HepG2 (cell line): ENCODE measurements around the gene CERS4. TPM values are rescaled to one million over a fixed set of nuclear protein-coding genes. Genes with fewer than 3 reads are reported as not detected.

ENCODE experiments used
- CENPBD1 ChIP-seq: sonication (generic); formaldehyde crosslinking; IDR thresholded peaks from 2 replicates; pipeline ENCODE4 v1.8.0; 2022; ENCODE audit warnings: missing genetic modification reagents, low read depth, mild to moderate bottlenecking, borderline replicate concordance
- CREB3 ChIP-seq: sonication (generic); formaldehyde crosslinking; IDR thresholded peaks from 2 replicates; pipeline ENCODE4 v1.5.0; 2020; ENCODE audit warnings: missing genetic modification reagents
- HMGXB3 ChIP-seq: sonication (generic); formaldehyde crosslinking; IDR thresholded peaks from 2 replicates; pipeline ENCODE4 v1.4.0; 2020; ENCODE audit warnings: missing genetic modification reagents, borderline replicate concordance
- HNF4G ChIP-seq, 2 experiments: sonication (generic) in 1 of 2; formaldehyde crosslinking in 1 of 2; IDR thresholded peaks; 2 replicates each; pipeline versions ENCODE4 v1.4.0 to v1.6.1; 2011 to 2020; ENCODE audit warnings: borderline replicate concordance in 2 of 2, low read depth in 2 of 2, mild to moderate bottlenecking in 2 of 2, low read length in 1 of 2, missing genetic modification reagents in 1 of 2, moderate library complexity in 1 of 2
- HNRNPUL1 ChIP-seq: fragments of 200-400 bp; formaldehyde crosslinking; IDR thresholded peaks from 2 replicates; pipeline ENCODE4 v1.6.1; 2017; ENCODE audit warnings: low read depth, mild to moderate bottlenecking, low read length, moderate library complexity
- JUND ChIP-seq: sonication (generic); formaldehyde crosslinking; IDR thresholded peaks from 2 replicates; pipeline ENCODE4 v1.8.0; 2022; ENCODE audit warnings: mild to moderate bottlenecking, missing genetic modification reagents
- MEIS2 ChIP-seq: sonication (generic); formaldehyde crosslinking; IDR thresholded peaks from 2 replicates; pipeline ENCODE4 v1.9.0; 2021; ENCODE audit warnings: mild to moderate bottlenecking, missing genetic modification reagents
- NR1H2 ChIP-seq: sonication (generic); formaldehyde crosslinking; IDR thresholded peaks from 2 replicates; pipeline ENCODE4 v1.8.1; 2022; ENCODE audit warnings: low read depth, missing genetic modification reagents, borderline replicate concordance
- PHF20 ChIP-seq: sonication (generic); formaldehyde crosslinking; IDR thresholded peaks from 2 replicates; pipeline ENCODE4 v1.5.0; 2020; ENCODE audit warnings: mild to moderate bottlenecking, missing genetic modification reagents
- SUZ12 ChIP-seq: fragments of 150-350 bp; IDR thresholded peaks from 2 replicates; pipeline ENCODE4 v1.6.1; 2014; ENCODE audit warnings: low read depth, low read length
- ZNF207 ChIP-seq: fragments of 450-650 bp; IDR thresholded peaks from 2 replicates; pipeline ENCODE4 v1.6.1; 2016; ENCODE audit warnings: antibody characterized with exemption, borderline replicate concordance
- ZNF232 ChIP-seq: sonication (generic); formaldehyde crosslinking; IDR thresholded peaks from 2 replicates; pipeline ENCODE4 v1.4.0; 2020; ENCODE audit warnings: missing genetic modification reagents, borderline replicate concordance
- ZNF354B ChIP-seq: sonication (generic); formaldehyde crosslinking; IDR thresholded peaks from 2 replicates; pipeline ENCODE4 v1.8.0; 2022; ENCODE audit warnings: mild to moderate bottlenecking, missing genetic modification reagents
- ZNF501 ChIP-seq: sonication (generic); formaldehyde crosslinking; IDR thresholded peaks from 2 replicates; pipeline ENCODE4 v1.5.1; 2020; ENCODE audit warnings: mild to moderate bottlenecking, moderate library complexity, missing genetic modification reagents
- ZNF609 ChIP-seq: sonication (generic); formaldehyde crosslinking; IDR thresholded peaks from 2 replicates; pipeline ENCODE4 v1.4.0; 2020; ENCODE audit warnings: mild to moderate bottlenecking, missing genetic modification reagents, borderline replicate concordance
- ZNF839 ChIP-seq: sonication (generic); formaldehyde crosslinking; IDR thresholded peaks from 2 replicates; pipeline ENCODE4 v1.4.0; 2020; ENCODE audit warnings: missing genetic modification reagents, mild to moderate bottlenecking, borderline replicate concordance
- ZNF891 ChIP-seq: sonication (generic); formaldehyde crosslinking; IDR thresholded peaks from 2 replicates; pipeline ENCODE4 v1.5.0; 2020; ENCODE audit warnings: mild to moderate bottlenecking, missing genetic modification reagents
- polyA plus RNA-seq, 8 experiments: library from polyadenylated mRNA; depleted of rRNA in 3 of 8; stranded (reverse) in 7 of 8; unstranded in 1 of 8; fragments of >200 nt; fragmentation: Illumina TruSeq in 4 of 8; extraction: Trizol in 4 of 8; gene quantifications; 2 replicates each; pipeline versions ENCODE4 v1.2.1 to v1.2.3, GENCODE V29; 2011 to 2016; ENCODE audit warnings: low read depth in 4 of 8, missing spikeins in 1 of 8, mixed read lengths in 1 of 8; ENCODE audit not compliant: insufficient read depth in 1 of 8
- total RNA-seq, 5 experiments: library from RNA; depleted of rRNA; stranded (reverse); fragments of >200 nt; fragmentation: Illumina TruSeq; extraction: Trizol; gene quantifications; 2 replicates each; pipeline ENCODE4 v1.2.3, GENCODE V29; 2016; ENCODE audit warnings: low read depth in 1 of 5

The CERS4 gene
- total and polyA plus RNA-seq, 2 of the 13 experiments (the other 11 are each of a cell fraction or from before 2014, with no cell fraction given): 74.7 to 83.5 TPM

GRCh38 chr19:8307965-8308866, 99.0 kb downstream of the CERS4 start, which contains the start of gene CD320 (continued):
- TF ChIP-seq PHF20 (CRISPR knock-in tag) (peak; percentile 75; the same call in 1 of the 2 replicates), HNF4G (IDR thresholded peaks at IDR 0.05; ENCODE audit: borderline replicate concordance, low read depth, low read length) (no peak), HNF4G (CRISPR knock-in tag; IDR thresholded peaks at IDR 0.05; ENCODE audit: borderline replicate concordance, low read depth) (no peak), ZNF354B (CRISPR knock-in tag) (0 out of 2 replicates have a peak, but pooled peaks have one; percentile 45), ZNF839 (CRISPR knock-in tag) (no peak), HNRNPUL1 (no peak), ZNF891 (CRISPR knock-in tag) (peak; percentile 81; the same call in 1 of the 2 replicates), NR1H2 (CRISPR knock-in tag) (no peak; the same call in 1 of the 2 replicates), CREB3 (CRISPR knock-in tag) (peak; percentile 98), SUZ12 (no peak), ZNF232 (CRISPR knock-in tag) (peak; percentile 91), MEIS2 (peak; percentile 89; the same call in 1 of the 2 replicates), ZNF609 (peak; percentile 57; the same call in 1 of the 2 replicates), HMGXB3 (CRISPR knock-in tag) (no peak), ZNF207 (no peak), CENPBD1 (CRISPR knock-in tag) (no peak), JUND (CRISPR knock-in tag) (peak; percentile 69; the same call in 1 of the 2 replicates), ZNF501 (CRISPR knock-in tag) (peak; percentile 96)
